ENCODE data around the gene POFUT1. TPM values are rescaled to one million over a fixed set of nuclear protein-coding genes. Genes with fewer than 3 reads are reported as not detected.

Gene POFUT1
- total and polyA plus RNA-seq, 7 donors: 7.8 to 22.9 (median 16.3) TPM

DNA sequence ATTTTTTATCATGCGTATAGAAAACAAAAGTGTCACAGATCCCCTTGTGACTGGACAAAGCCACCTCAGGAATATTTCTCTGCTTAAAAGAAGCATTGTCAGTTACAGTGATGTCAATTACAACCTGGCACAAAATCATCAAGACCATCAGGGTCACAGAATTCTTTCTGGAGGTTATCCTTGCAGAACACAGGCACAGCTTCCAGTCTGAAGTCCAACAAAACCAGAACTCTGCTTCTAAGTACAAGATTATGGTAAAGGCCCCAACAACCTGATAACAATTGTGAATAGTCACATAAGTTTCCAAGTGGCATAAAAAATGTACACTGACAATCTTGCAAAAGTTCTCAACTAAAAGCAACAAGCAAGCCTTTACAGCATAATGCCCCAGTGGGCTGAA lies 21.2 kb upstream of the POFUT1 start:
- WGBS, 3 donors: 96 to 97% (median 96%) methylated on average over 1 of the region's 1 CpG
- Histone ChIP-seq H3K4me3 (no peak overlapping the region), H3K27me3 (ENCODE audit: insufficient read depth in 3 of 3, low read length in 2 of 3) (no peaks in the 10 kb centered on the region), H3K27ac (no peak overlapping the region), H3K36me3 (ENCODE audit: insufficient read depth in 1 of 2, low read depth in 1 of 2) (no peaks in the 10 kb centered on the region), H3K9me3 (no peaks in the 10 kb centered on the region), H3K4me1 (peaks cover 16% of the 10 kb centered on the region)
- DNase-seq (no peak), ATAC-seq (no peak)
- TF ChIP-seq, protein P1, sequence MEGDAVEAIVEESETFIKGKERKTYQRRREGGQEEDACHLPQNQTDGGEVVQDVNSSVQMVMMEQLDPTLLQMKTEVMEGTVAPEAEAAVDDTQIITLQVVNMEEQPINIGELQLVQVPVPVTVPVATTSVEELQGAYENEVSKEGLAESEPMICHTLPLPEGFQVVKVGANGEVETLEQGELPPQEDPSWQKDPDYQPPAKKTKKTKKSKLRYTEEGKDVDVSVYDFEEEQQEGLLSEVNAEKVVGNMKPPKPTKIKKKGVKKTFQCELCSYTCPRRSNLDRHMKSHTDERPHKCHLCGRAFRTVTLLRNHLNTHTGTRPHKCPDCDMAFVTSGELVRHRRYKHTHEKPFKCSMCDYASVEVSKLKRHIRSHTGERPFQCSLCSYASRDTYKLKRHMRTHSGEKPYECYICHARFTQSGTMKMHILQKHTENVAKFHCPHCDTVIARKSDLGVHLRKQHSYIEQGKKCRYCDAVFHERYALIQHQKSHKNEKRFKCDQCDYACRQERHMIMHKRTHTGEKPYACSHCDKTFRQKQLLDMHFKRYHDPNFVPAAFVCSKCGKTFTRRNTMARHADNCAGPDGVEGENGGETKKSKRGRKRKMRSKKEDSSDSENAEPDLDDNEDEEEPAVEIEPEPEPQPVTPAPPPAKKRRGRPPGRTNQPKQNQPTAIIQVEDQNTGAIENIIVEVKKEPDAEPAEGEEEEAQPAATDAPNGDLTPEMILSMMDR (IDR thresholded peaks at IDR 0.05): no peak
- intact Hi-C loops (cut with DNase I): no loop called here

DNA sequence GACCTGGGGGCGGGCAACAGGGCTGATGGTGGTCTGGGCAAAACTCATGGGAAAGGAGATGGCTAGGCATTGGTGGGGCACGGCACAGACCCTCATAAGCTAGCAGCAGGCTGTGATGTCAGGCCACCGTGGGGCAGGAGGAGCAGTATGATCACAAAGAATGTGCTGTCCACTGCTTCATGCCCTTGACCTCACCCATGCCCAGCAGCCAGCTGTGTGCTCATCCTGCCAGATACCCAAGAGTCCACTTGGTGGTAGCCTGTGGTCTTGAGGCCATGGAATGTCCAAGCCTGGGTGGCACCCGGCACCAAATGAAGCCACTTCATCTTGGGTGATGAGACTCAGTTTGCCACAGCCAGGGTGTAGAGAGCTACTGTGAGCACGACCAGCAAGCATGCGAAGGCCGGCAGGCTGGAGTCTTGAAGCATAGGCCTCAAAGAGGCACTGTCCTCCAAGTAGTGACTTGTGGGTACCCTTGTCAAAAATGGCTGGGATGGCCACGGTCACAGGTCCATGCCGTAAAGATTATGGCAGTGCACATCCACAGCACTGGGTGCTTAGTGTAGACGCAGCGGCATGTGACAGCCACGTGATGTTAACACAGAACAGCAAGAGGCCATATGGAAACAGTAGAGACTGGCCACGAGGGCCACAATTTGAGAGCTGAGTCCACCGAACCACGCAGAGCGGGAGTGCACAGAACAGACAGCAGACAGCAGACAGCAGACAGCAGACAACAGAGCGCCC lies 19.1 kb upstream of the POFUT1 start:
- Histone ChIP-seq H3K27me3 (ENCODE audit: insufficient read depth in 3 of 3, low read length in 2 of 3) (no peaks in the 10 kb centered on the region), H3K36me3 (ENCODE audit: insufficient read depth in 1 of 2, low read depth in 1 of 2) (peaks cover 0 to 2% of the 10 kb centered on the region in 2 donors), H3K27ac (no peak overlapping the region), H3K4me1 (peaks cover 28% of the 10 kb centered on the region), H3K9me3 (no peaks in the 10 kb centered on the region), H3K4me3 (no peak overlapping the region)
- intact Hi-C loops (cut with DNase I): no loop called here
- TF ChIP-seq, protein P1 (IDR thresholded peaks at IDR 0.05): no peak
- 94 to 95% (median 95%) methylated on average over 17 of the region's 17 CpGs for WGBS, 3 donors
- DNase-seq (peak in 1 of 2 donors; percentile 48), ATAC-seq (no peak)

DNA sequence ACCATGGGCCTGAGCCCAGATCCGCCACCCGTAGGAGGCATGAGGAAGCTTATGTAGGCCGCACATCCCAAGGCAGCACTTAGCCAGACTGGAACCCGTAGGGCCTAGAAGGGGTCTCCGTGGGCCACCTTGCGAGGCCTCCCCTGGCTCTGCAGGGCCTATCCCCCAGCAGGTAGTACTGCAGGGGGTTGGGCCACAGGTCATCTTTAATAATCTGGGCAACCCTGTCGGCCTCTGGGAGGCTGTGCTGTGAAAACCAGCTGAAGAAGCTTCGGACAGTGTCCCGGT lies 18.6 kb upstream of the POFUT1 start:
- no peak for DNase-seq
- Histone ChIP-seq H3K27me3 (ENCODE audit: insufficient read depth in 3 of 3, low read length in 2 of 3) (no peaks in the 10 kb centered on the region), H3K4me1 (peaks cover 28% of the 10 kb centered on the region), H3K36me3 (ENCODE audit: insufficient read depth in 1 of 2, low read depth in 1 of 2) (peaks cover 0 to 3% of the 10 kb centered on the region in 2 donors), H3K4me3 (peak overlapping the region; percentile 75), H3K27ac (no peak overlapping the region), H3K9me3 (no peaks in the 10 kb centered on the region)
- TF ChIP-seq, protein P1 (IDR thresholded peaks at IDR 0.05): no peak
- intact Hi-C loops (cut with DNase I): no loop called here
- 90 to 95% (median 90%) methylated on average over 9 of the region's 9 CpGs for WGBS, 3 donors
- peak in 1 of 4 donors; percentile 3 for ATAC-seq

DNA sequence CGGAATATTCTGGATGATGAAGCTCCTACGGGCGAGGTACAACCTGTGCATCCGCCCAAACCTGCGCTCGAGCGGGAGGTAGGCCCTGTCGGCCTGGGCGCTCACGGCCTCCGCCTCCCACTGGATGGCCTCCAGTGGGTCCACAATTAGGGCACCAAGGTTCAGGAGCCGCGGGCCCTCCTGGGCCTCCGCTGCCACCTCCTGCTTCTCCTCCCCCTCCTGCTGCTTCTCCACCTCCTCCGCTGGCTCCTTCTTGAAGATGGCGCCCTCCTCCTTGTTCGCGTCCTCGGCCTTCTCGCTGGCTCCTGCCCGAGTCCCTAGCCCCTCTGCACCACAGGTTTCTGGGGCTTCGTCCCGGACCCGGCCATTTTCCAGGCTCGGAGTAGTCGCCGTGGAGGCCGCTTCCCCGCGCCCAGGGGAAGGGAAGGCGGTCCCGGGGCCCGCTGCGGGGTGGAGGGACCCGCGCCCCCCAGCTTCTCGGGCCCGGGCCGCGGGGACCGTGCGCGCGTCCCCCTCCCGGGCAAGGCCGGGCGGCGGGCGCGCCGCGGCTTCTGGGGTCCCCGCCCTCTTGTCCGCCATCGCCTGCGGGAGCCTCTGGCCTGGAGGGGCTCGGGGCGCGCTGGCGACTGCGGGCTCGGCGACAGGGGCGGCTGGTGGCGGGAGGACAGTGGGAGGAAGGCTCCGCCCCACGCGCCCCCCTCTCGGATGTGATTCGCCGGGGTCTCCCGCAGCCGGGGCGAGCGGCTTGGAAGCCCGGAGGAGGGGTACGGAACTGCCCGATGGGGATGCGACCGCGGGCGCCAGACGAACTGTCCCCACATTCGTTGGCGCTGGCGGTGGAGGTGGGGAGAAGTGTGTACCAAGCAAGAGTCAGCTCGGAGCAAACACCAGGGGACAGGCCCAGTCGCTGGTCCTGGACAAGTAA lies 17.7 kb upstream of the POFUT1 start:
- ATAC-seq (peak; percentile 44 to 67 (median 56)), DNase-seq (peak; percentile 52 to 73)
- H3K27ac ChIP-seq: peak overlapping the region; percentile 62
- H3K4me1 ChIP-seq: peaks cover 28% of the 10 kb centered on the region
- 4 to 6% (median 5%) methylated on average over 69 to 88 of the region's 88 CpGs for WGBS, 3 donors
- H3K4me3 ChIP-seq: peak overlapping the region; percentile 75
- peaks cover 0 to 12% of the 10 kb centered on the region in 2 donors for H3K36me3 ChIP-seq (ENCODE audit: insufficient read depth in 1 of 2, low read depth in 1 of 2)
- H3K9me3 ChIP-seq: no peaks in the 10 kb centered on the region
- intact Hi-C loops (cut with DNase I): no loop called here
- TF ChIP-seq, protein P1 (IDR thresholded peaks at IDR 0.05): no peak
- H3K27me3 ChIP-seq (ENCODE audit: insufficient read depth in 3 of 3, low read length in 2 of 3): no peaks in the 10 kb centered on the region

Measured in psoas muscle (tissue), 8 donors.